NCI-H2171 (cell line): ENCODE results near the gene LILRB4.
"Not testable (repeated sequence)": the region's sequence is repeated elsewhere in the genome, so short reads cannot be mapped to it uniquely, and the experiment has no call there.

Source experiments
- DNase-seq: peaks from one replicate; lab custom pipeline; 2025; lab: John Stamatoyannopoulos, UW

Gene LILRB4

DNA sequence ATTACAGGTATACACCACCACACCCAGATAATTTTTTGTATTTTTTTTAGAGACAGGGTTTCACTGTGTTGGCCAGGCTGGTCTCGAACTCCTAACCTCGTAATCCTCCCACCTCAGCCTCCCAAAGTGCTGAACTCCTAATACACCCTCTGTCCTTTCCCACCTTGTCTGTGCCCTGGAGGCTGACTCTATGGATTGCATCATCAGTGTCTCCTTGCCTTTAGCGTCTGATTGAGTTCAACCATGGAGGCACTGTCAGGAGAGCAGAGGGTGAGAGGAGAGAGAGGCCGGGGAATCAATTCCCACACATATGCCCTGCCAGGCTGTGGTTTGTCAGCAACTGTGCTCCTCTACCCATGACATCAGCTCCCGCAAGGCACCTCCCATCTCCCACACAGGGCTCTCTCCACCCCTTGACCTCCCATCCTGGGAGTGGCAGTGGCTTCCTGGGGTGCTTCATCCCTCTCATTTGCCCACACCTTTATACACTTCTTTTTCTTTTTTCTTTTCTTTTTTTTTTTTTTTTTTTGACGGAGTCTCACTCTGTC is 12.6 kb upstream of the LILRB4 start:
- no peak for DNase-seq

DNA sequence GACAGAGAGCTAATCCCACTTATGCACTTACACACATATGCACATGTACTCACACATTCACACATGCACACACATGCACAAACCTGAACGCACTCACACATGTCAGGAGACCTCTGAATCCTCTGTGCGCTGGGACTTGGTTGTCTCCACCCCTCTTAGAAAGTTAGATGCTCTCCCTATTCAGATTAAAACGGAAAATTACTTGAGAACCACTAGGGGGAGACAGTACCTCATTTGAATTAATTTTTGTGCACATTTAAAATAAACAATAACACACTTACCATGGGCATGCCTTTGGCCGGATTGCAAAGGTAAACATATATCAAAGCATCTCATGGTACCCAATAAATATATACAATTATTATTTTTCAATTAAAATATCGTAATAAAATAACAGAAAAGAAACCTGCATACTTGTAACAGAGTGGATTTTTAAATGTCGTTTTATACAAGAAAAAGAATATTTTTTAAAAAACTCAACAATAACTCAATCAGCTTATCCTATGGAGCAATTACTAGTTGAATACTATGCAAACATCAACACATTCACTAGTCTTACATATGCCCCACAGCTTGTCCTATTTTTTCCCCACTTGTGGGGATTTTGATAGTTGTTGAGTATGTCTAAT is 9.5 kb upstream of the LILRB4 start:
- no peak for DNase-seq

DNA sequence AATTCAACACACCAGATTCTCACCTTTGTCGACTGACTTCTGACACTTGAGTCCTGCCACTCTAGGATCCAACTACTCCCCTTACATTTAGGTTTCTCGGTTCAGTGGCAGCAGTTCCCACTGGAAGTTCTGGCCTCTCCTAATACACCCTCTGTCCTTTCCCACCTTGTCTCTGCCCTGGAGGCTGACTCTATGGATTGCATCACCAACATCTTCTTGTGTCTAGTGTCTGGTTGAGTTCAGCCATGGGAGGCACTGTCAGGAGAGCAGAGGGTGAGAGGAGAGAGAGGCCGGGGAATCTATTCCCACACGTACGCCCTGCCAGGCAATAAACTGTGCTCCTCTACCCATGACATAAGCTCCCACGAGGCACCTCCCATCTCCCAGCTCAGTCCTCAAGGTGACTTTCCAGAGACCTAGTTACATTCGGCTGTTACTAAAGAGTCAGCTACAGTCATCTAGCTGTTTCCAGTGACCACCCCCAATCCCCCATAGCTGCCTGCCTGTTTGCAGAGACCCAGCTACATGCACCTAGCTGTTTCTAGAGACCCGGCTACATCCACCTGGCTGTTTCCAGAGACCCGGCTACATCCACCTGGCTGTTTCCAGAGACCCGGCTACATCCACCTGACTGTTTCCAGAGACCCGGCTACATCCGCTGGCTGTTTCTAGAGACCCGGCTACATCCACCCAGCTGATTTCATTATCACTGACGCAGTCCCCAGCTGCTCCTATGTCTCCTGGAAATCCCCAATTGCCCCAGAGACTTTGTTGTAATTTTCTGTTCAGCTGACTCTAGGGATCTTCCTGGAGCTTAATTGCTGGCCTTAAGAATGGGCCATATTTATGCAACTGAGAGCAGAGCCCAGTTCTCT is 8.1 kb upstream of the LILRB4 start:
- DNase-seq, result no peak

DNA sequence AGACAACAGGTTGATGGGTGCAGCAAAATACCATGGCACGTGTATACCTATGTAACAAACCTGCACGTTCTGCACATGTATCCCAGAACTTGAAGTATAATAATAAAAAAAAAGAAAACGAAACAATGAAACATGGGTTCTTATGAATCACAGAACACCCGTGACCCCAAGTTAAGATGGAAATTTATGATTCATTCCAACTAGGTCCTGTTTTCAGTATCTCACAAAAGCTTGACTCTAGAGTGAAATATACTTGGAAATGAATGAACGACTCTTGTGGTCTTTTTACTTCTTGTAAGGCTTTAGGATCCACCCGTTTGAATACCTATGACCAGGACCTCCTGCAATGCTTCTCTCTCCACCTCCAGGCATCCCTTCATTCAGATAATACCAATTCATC is 3.5 kb upstream of the LILRB4 start:
- DNase-seq, result no peak

DNA sequence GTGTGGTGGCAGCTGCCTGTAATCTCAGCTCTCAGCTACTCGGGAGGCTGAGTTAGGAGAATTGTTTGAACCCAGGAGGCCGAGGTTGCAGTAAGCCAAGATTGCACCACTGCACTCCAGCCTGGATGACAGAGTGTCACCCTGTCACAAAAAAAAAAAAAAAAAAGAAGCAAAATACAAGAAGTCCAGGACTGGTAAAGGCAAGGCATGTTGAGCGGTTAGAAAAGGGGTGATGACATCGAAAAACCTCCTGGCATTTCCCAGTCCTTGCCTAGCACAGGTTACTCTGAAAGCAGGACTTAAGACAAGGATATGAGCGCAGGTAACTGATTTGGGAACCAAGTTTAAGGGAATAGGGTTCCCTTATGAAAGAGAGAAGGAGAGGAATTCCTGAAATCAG is 2.5 kb upstream of the LILRB4 start:
- DNase-seq, result no peak

DNA sequence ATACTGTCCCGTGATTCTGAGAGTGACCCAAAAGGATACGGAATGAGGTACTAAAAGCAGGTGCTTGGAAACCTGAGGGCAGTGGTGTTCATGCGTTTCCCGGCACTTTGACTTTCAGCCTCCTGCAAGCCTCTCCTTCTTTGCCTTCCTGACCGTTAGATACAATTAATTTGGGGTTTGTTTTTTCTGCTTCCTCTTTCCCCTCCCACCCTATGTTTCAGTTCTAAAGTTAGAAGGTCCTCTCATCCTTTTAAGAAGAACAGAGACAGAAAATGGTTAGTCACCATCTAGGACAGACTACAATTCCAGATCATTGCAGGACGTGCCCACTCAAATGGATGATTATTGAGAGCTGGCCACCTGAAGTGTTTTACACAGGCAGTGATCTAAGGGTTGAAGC is 1.8 kb upstream of the LILRB4 start:
- DNase-seq, result no peak

DNA sequence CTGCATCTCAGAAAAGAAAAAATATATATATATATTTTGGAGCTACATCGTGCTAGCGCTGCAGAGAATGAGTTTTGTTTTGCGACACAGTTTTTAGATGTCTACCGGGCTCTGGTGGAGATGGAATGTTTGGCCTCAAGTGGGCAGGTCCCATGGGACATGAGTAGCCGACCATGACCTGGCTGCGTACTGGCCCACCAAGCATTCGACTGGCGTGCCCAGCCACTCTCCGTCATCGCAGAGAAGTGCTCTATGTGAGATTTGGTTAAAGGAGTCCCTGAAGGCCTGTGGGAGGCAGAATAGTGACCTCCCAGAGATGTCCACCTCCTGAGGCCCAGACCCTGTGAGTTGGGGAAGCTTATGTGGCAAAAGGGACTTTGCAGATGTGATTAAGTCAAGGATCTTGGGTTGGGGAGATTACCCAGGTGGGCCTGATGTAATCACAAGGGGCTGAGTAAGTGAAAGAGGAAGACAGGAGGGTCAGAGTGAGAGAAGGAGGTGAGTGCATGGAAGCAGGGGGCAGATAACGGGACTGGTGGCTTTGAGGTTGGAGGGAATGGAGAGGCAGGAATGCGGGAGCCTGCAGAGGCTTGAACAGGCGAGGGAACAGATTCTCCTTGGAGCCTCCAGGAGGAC is 821 bp upstream of the LILRB4 start:
- no peak for DNase-seq

DNA sequence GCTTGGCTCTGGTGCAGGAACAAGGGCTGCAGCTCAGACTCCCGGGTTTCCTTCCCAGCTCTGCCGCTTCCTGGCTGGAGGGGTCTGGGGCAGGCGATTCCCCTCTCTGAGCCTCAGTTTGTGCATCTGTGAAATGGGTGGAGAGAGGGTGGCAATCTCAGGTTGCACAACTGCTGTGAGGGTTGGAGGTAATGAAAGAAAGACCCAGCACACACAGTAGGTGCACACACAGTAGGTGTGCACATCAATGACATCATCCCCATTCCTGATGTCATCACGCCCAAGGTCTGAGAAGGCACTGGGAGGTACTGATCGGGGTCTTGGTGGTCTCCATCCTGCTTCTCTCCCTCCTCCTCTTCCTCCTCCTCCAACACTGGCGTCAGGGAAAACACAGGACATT is 2.7 kb downstream of the LILRB4 start:
- no peak for DNase-seq

DNA sequence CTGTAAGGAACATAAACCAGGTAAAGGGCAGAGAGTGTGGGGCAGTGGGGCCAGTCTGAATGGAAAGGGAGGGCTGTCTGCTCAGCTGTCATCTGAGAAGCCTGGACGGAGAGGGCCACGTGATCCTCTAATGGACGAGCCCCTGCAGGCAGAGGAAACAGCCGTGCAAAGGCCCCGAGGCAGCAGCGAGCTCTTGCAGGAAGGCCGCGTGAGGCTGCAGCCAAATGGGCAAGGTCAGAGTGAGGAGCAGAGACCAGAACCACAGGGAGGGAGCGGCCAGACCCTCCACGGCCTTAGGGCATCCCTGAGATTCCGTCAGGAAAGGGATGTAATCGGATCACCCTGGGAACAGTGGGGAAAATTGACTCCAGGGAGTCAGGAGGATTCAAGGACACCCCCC is 4.4 kb downstream of the LILRB4 start:
- DNase-seq, result no peak

DNA sequence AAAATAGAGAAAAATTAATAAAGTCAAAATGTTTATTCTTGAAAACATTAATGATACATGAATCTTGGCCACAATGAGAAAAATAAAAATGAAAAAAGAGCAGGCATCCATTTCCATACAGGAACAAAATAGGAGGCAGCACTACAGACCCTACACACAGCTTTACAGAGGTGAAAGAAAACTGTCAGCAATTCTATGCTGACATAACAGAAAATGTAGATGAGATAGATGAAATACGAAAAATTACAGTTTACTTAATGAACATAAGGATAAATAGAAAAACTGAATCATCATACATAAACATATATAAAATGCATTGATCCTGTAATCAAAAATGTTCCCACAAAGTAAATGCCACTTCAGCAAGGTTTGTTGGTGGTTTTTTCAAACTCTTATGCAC is 5.6 kb downstream of the LILRB4 start:
- no peak for DNase-seq

DNA sequence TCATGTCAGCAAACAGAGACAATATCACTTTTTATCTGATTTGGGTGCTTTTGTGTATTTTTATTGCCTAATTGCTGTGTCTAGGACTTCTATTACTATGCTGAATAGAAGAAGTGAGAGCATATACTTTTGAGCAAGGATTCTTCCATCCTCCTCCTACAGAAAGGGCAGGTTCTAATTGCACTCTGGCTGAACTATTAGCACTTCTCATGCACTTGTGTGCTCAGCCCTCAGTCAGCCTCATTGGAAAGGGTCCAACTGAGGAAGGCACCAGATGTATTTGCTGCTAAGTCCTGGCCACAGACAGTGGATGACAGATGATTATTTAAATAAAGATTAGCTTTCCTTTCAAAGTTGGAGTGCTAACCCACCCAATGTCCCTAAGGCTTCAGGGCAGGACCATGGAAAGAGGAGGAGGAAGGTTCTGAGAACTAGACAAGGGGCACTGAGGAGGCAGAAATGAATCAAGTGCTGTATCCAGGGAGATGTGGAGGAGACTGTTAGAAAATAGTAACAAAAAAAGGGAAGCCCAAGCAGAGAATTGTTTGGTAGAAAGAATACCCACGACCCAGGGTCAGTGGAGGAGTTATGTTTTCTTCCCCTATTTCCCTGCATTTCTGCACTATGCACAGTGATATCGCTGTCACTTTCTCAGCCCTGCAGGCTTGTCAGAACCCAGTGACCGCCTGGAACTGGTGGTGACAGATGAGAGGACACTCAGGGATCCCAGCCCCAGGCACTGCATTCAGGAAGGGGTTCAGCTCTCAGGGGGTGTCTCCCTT is 8.0 kb downstream of the LILRB4 start:
- DNase-seq, result no peak

DNA sequence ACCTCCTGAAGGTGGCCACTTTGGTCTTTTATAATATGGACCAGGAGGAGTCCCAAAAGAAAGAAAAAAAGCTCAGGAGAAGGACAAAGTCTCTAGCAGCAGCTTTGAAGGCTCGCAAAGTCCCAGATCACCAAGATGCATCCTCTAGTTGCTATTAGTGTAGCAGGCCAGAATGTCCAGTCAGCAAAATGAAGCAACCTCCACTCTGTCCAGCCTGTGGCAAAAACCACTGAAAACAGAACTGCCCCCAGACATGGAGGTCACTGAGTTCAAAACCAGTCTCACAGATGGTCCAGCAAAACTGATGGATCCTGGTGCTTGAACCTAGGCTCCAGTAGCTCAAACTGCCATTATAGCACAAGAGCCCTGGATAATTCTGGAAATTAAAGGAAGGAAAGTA is 10.4 kb downstream of the LILRB4 start:
- DNase-seq, result no peak

DNA sequence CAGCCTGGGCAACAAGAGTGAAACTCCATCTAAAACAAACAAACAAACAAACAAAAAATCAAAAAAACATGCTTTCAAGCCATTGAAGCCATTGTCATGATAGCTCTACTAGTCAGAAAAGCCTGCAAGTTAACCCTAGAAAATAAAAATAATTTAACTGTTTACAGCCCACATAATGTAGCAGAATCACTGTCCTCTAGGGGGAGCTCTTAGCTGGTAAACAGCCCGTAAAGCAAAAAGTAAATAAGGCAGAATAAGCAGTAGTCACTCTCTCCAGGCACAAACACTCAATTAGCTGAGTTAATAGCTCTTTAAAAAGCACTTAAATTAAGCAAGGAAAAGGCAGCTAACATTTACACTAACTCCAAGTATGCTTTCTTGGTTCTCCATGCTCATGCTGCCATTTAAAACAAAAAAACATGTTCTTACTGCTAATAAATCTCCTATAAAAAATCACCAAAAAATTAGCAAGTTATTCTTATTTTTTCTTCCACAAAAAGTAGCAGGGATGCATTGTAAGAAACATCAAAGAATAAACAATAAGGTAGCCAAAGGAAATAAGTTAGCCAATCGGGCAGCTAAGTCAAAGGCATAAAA is 11.3 kb downstream of the LILRB4 start:
- no peak for DNase-seq

DNA sequence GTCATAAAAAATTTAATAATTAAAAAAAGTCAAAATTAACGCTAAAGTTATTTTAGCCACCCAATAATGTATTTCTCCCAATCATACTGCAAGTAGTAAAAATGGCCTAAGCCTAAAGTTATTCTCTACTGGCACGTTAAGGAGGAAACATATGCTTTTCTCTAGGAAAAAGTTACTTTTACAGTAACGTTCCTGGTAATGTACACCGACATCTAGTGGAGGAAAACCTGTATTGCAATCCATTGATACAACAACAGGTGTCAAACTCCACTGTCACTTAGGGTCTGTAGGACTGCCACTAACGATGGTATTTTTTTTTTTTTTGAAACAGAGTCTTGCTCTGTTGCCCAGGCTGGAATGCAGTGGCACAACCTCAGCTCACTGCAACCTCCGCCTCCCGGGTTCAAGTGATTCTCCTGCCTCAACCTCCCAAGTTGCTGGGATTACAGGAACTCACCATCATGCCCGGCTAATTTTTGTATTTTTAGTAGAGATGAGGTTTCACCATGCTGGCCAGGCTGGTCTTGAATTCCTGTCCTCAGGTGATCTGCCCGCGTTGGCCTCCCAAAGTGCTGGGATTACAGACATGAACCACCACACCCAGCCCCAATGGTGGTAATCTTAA is 13.5 kb downstream of the LILRB4 start:
- DNase-seq, result not testable (repeated sequence)

DNA sequence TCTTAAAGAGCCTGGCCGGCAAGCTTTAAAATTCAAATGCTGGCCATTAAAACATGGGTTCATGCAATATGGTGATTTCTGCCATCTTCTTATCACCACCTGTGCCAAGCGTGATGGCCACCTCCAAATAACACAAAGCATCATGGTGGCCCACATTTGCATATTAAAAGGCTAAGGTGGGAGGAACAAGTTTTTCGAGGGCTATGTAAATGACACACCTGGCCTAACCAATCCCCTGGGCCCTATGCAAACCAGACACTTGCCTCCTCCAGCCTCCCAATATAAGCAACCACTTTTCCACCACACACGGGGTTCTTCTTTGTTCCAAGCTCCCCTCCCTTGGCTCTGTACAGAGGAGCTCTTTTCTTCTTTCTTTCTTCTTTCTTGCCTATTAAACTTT is 14.4 kb downstream of the LILRB4 start:
- no peak for DNase-seq

DNA sequence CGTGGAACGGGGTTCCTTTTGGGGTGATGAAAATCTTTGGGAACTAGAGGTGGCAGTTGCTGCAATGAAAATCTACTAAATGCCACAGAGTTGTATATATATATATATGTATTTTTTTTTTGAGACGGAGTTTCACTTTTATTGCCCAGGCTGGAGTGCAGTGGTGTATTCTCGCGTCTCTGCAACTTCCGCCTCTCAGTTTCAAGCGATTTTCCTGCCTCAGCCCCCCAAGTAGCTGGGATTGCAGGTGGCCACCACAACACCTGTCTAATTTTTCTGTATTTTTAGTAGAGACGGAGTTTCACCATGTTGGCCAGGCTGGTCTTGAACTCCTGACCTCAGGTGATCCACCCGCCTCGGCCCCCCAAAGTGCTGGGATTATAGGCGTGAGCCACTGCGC is 18.8 kb downstream of the LILRB4 start:
- DNase-seq, result not testable (repeated sequence)

DNA sequence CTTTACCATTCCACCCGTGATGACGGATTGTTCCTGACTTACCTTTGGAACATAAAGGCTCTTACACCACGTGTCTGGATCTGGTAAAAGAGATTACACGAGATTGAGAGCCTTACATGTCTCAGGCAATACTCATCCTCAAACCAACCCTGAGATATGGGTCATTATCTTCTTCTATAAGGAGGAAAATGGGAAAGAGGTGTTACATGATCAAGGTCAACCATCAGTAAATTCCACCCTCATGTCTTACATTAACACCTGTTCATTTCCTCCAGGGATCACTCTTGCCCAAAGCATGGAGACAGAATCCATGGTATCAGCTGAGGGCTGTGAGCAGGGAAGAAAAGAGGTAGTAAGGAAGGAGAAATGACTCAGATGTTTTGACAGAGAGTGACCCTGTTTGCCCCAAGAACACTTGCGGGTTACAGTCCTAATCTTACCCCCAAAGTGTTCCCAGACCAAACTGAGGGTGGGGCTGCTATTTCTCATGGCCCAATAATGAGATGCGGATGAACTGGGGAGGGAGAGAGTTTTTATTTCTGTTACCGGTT is 19.6 kb downstream of the LILRB4 start:
- no peak for DNase-seq

DNA sequence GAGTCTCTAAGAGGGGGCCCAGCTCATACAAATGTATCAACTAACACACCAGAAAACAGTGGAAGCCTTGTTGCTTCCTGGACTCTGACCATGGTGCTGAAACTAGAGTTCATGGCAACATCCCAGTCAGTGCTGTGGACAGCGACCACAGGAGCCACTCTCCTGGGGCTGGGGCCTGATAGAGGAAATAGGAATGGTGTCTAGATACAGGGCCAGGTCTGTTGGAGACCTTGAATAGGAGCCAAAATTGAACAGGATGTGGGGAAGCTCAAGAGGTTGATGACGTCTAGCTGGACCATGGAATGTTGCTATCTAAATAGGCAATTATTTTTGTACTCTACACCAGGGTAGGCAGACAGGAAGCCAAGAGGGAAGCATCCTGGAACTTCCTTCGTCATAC is 21.7 kb downstream of the LILRB4 start:
- no peak for DNase-seq

DNA sequence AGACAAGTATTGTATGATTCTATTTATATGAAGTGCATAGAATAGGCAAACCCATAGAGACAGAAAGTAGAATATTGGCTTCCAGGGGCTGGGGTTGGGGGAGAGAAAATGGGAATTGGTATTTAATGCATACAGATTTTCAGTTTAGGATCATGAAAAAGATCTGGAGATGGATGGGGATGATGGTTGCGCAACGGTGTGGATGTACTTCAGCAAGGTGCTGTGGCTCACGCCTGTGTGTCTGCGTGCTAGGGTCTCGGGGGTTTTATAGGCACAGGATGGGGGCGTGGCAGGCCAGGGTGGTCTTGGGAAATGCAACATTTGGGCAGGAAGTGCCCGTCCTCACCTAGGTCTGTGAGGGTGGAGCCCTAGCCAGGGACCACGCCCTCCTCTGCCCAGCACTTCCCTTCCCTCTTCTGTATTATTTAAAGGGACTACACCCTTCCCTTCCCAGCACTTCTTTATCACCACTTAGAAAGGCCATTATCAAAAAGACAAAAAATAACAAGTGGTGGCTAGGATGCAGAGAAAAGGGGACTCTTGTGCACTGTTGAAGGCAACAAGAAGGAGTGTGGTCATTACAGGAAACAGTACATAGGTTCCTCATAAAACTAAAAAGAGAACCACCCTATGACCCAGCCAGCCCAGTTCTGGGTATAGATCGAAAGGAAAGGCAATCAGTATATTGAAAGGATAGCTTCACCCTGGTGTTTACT is 29.0 kb downstream of the LILRB4 start:
- DNase-seq, result no peak

DNA sequence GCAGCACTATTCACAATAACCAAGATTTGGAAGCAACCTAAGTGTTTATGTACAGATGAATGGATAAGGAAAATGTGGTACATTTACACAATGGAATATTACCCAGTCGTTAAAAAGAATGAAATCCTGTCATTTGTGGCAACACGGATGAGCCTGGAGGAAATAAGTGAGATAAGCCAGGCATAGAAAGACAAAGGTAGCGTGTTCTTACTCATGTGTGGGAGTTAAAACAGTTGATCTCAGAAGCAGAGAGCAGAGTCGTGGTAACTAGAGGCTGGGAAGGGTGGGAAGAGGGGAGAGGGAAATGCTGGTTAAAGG is 29.5 kb downstream of the LILRB4 start:
- no peak for DNase-seq

DNA sequence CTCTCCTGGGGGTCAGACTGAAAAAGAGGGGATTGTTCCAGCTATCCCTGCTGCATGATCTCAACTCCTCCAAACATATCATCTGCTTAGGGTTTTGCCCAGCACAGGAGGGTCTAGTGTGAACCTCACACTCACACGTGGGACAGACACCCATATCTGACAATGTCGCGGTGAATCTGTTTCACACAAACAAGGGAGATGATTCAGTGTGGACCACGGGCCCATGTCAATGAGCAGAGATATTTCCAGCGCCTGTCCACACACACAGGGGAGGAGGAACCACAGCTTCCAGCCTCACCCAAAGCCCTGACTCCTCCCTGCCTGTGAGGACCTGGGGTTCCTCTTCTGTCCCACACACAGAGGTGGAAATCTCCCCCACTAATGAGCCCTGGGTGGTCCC is 31.9 kb downstream of the LILRB4 start:
- no peak for DNase-seq
